Adrenal gland (tissue), 12 donors: ENCODE data around the gene ZNF579. TPM values are rescaled to one million over a fixed set of nuclear protein-coding genes. Genes with fewer than 3 reads are reported as not detected.
"Not testable (repeated sequence)": the region's sequence is repeated elsewhere in the genome, so short reads cannot be mapped to it uniquely, and the experiment has no call there.

ENCODE experiments used
- DNase-seq, 7 donors: peaks; one replicate each; pipeline ENCODE4 v3.0.0-alpha.2; 2019 to 2020
- H3K27ac ChIP-seq, 5 donors: fragments of 200-600 bp; sonication (generic) in 4 of 5; 1 replicate in 3 of 5; 2 replicates in 2 of 5; pipeline versions ENCODE4 v1.5.1 to v1.8.0; 2016 to 2020; ENCODE audit warnings: mild to moderate bottlenecking in 1 of 5
- H3K27me3 ChIP-seq: fragments of 200-600 bp; 2 replicates; pipeline ENCODE4 v1.8.0; 2021
- H3K36me3 ChIP-seq, 2 donors: fragments of 200-600 bp; replicated peaks in 1 of 2; 1 replicate in 1 of 2; 2 replicates in 1 of 2; pipeline versions ENCODE4 v1.5.1 to v1.8.0; 2018 to 2022
- H3K4me1 ChIP-seq, 2 donors: fragments of 200-600 bp; replicated peaks in 1 of 2; 1 replicate in 1 of 2; 2 replicates in 1 of 2; pipeline versions ENCODE4 v1.5.1 to v1.8.0; 2018 to 2021
- H3K4me3 ChIP-seq, 4 donors: fragments of 200-600 bp; sonication (generic) in 3 of 4; one replicate each; pipeline ENCODE4 v1.5.1; 2016 to 2018
- H3K9me3 ChIP-seq, 3 donors: fragments of 200-600 bp; sonication (generic) in 1 of 3; replicated peaks in 1 of 3; 1 replicate in 2 of 3; 2 replicates in 1 of 3; pipeline versions ENCODE4 v1.5.1 to v1.8.0; 2016 to 2021
- CTCF ChIP-seq, 6 experiments: fragments of 450-650 bp in 4 of 6; fragments of 200-600 bp in 2 of 6; sonication (generic) in 1 of 6; IDR thresholded peaks; 1 replicate in 5 of 6; 2 replicates in 1 of 6; pipeline versions ENCODE4 v1.5.1 to v1.8.0; 2016 to 2021; ENCODE audit warnings: antibody characterized with exemption in 6 of 6, mild to moderate bottlenecking in 2 of 6, moderate library complexity in 1 of 6
- POLR2A ChIP-seq, 2 donors: fragments of 450-650 bp; IDR thresholded peaks; one replicate each; pipeline ENCODE4 v1.6.1; 2017; ENCODE audit warnings: antibody characterized with exemption in 2 of 2, mild to moderate bottlenecking in 2 of 2, moderate library complexity in 1 of 2
- WGBS, 4 donors: extraction: QIAGEN DNeasy Blood & Tissue Kit in 2 of 4; methylation state at CpG; one replicate each; pipeline versions ENCODE4 v1.1.5 to v1.1.7; 2013 to 2017; 5-methylcytosine and 5-hydroxymethylcytosine counted together
- intact Hi-C, 2 donors: fragments of 100-400 bp; cut with DNase I; formaldehyde crosslinking; loops; one replicate each; pipeline versions ENCODE4 v1.14.1 to v1.15.0; 2022 to 2023
- polyA plus RNA-seq, 3 donors: library from polyadenylated mRNA; stranded (reverse); fragments of 200-250 nt in 2 of 3; fragments of 350-450 nt in 1 of 3; fragmentation: Illumina TruSeq in 1 of 3; extraction: RNeasy Lipid Tissue Mini Kit (QIAGEN cat#74804) in 1 of 3; gene quantifications; one replicate each; pipeline ENCODE4 v1.2.3, GENCODE V29; 2013 to 2014
- total RNA-seq, 9 donors: library from RNA; depleted of rRNA in 4 of 9; stranded (reverse); fragments of >200 nt in 4 of 9; fragments of 120-200 nt in 1 of 9; fragmentation: NEBNext Ultra II Directional in 1 of 9; extraction: Animal tissue kit (Norgen Biotek cat#: 25700) in 1 of 9; gene quantifications; one replicate each; pipeline versions ENCODE4 v1.1.0 to v1.2.4, GENCODE V29; 2013 to 2023
- donor health status: healthy with polysubstance abuse.
- donor health status: Bipolar disorder and iron deficiency.
- donor health status: DM: yes; HTN: yes; CAD: no.
- donor health status: DM: no; HTN: no; CAD: no.
- donor health status: DM: no; HTN: no; CAD: no.
- donor health status: DM: yes; HTN: yes; CAD: no.

ZNF579 gene
- total and polyA plus RNA-seq, 12 donors, result 2.1 to 27.1 (median 8.4) TPM

GRCh38 chr19:55588738-55589137 lies 8.1 kb upstream of the ZNF579 start:
- 86 to 89% (median 87%) methylated on average over 8 of the region's 8 CpGs for WGBS, 4 donors
- Histone ChIP-seq H3K4me3 (no peak overlapping the region), H3K9me3 (no peaks in the 10 kb centered on the region), H3K27me3 (no peaks in the 10 kb centered on the region), H3K4me1 (peaks cover 14 to 25% of the 10 kb centered on the region in 2 donors), H3K27ac (no peak overlapping the region), H3K36me3 (peaks cover 0 to 8% of the 10 kb centered on the region in 2 donors)
- TF ChIP-seq CTCF (IDR thresholded peaks at IDR 0.05) (no peak), POLR2A (IDR thresholded peaks at IDR 0.05) (no peak)
- intact Hi-C loops, result no loop called here
- no peak for DNase-seq

- intact Hi-C loops, result no loop called here
- DNase-seq, result peak; percentile 95 to 99 (median 97)
- 0 to 2% (median 1%) methylated on average over 35 to 40 of the region's 40 CpGs for WGBS, 4 donors
These were observed 6.5 kb upstream of the ZNF579 start for GRCh38 chr19:55586976-55587668.

GRCh38 chr19:55585658-55586339 lies 5.2 kb upstream of the ZNF579 start:
- H3K4me3 ChIP-seq, result peak overlapping the region in 2 of 4 donors; percentile 26 to 55
- peaks cover 26 to 32% of the 10 kb centered on the region in 2 donors for H3K4me1 ChIP-seq
- H3K9me3 ChIP-seq, result no peaks in the 10 kb centered on the region
- H3K36me3 ChIP-seq, result no peaks in the 10 kb centered on the region
- peak overlapping the region in 4 of 5 donors; percentile 13 to 77 (median 66) for H3K27ac ChIP-seq
- TF ChIP-seq CTCF (IDR thresholded peaks at IDR 0.05) (no peak), POLR2A (IDR thresholded peaks at IDR 0.05) (no peak)
- DNase-seq, result peak; percentile 76 to 89 (median 83)
- WGBS, 4 donors, result 2 to 12% (median 5%) methylated on average over 24 to 36 of the region's 36 CpGs
- no peaks in the 10 kb centered on the region for H3K27me3 ChIP-seq
- intact Hi-C loops, result no loop called here

More at GRCh38 chr19:55586976-55587668, 6.5 kb upstream of the ZNF579 start:
- no peaks in the 10 kb centered on the region for H3K9me3 ChIP-seq
- peaks cover 0 to 1% of the 10 kb centered on the region in 2 donors for H3K36me3 ChIP-seq
- peak overlapping the region in 2 of 4 donors; percentile 1 to 41 for H3K4me3 ChIP-seq
- no peaks in the 10 kb centered on the region for H3K27me3 ChIP-seq
- H3K4me1 ChIP-seq, result peaks cover 14 to 25% of the 10 kb centered on the region in 2 donors
- TF ChIP-seq CTCF (IDR thresholded peaks at IDR 0.05), result no peak
- no peak for TF ChIP-seq POLR2A (IDR thresholded peaks at IDR 0.05)
- H3K27ac ChIP-seq, result peak overlapping the region in 1 of 5 donors; percentile 11

GRCh38 chr19:55584871-55585270 lies 4.2 kb upstream of the ZNF579 start:
- no peaks in the 10 kb centered on the region for H3K27me3 ChIP-seq
- TF ChIP-seq CTCF (IDR thresholded peaks at IDR 0.05) (no peak), POLR2A (IDR thresholded peaks at IDR 0.05) (no peak)
- no peak for DNase-seq
- intact Hi-C loops, result no loop called here
- no peaks in the 10 kb centered on the region for H3K9me3 ChIP-seq
- no peak overlapping the region for H3K27ac ChIP-seq
- 78 to 95% (median 94%) methylated on average over 10 to 11 of the region's 11 CpGs for WGBS, 4 donors
- H3K36me3 ChIP-seq, result no peaks in the 10 kb centered on the region
- H3K4me3 ChIP-seq, result no peak overlapping the region
- H3K4me1 ChIP-seq, result peaks cover 26 to 33% of the 10 kb centered on the region in 2 donors

GRCh38 chr19:55583897-55584296 lies 3.2 kb upstream of the ZNF579 start:
- H3K9me3 ChIP-seq, H3K27me3 ChIP-seq, H3K4me3 ChIP-seq, H3K27ac ChIP-seq, DNase-seq, intact Hi-C loops, H3K36me3 ChIP-seq: not testable (repeated sequence)
- peaks cover 26 to 37% of the 10 kb centered on the region in 2 donors for H3K4me1 ChIP-seq
- WGBS, 4 donors, result 76 to 82% (median 77%) methylated on average over 8 of the region's 8 CpGs

- H3K27me3 ChIP-seq, H3K9me3 ChIP-seq, H3K36me3 ChIP-seq, intact Hi-C loops, DNase-seq, H3K27ac ChIP-seq: not testable (repeated sequence)
- Histone ChIP-seq H3K4me1 (peaks cover 26 to 31% of the 10 kb centered on the region in 2 donors), H3K4me3 (peak overlapping the region in 1 of 4 donors; percentile 9)
- 40 to 78% (median 63%) methylated on average over 3 to 4 of the region's 4 CpGs for WGBS, 4 donors
These were observed 1.6 kb upstream of the ZNF579 start for GRCh38 chr19:55582284-55582683.
